OCI-LY7 (cell line): ENCODE results near the gene WDR37.

Source experiments
- CTCF ChIP-seq: fragments of 200-600 bp; sonication (generic); conservative IDR thresholded peaks from 2 replicates; pipeline ENCODE4 v1.5.1; 2014; ENCODE audit warnings: mild to moderate bottlenecking, antibody characterized with exemption, low read length, moderate library complexity, mixed read lengths
- EZH2phosphoT487 ChIP-seq: fragments of 200-600 bp; sonication (generic); IDR thresholded peaks from 2 replicates; pipeline ENCODE4 v1.6.1; 2018; ENCODE audit warnings: low read depth, borderline replicate concordance, mild to moderate bottlenecking, mixed run types, antibody characterized with exemption, low read length, moderate library complexity, mixed read lengths

- TF ChIP-seq CTCF, result no peak
- TF ChIP-seq EZH2phosphoT487, result no peak
Observed at GRCh38 chr10:1119501-1119900, 63.3 kb downstream of the WDR37 start.
